K562 (cell line): Measurements from ENCODE around the gene PCDHB6.

ENCODE experiments used
- DNMT1 ChIP-seq: fragments of 450-650 bp; IDR thresholded peaks from 2 replicates; pipeline ENCODE4 v1.6.1; 2016; ENCODE audit warnings: antibody characterized with exemption, mild to moderate bottlenecking
- MTF1 ChIP-seq: fragments of 250-450 bp; sonication (Bioruptor Pico); IDR thresholded peaks from 2 replicates; pipeline ENCODE4 v1.9.0; 2021; ENCODE audit warnings: moderate library complexity, mild to moderate bottlenecking, inconsistent platforms, borderline replicate concordance
- NR3C1 ChIP-seq: sonication (generic); formaldehyde crosslinking; IDR thresholded peaks from 2 replicates; pipeline ENCODE4 v1.8.1; 2022; ENCODE audit warnings: missing genetic modification reagents

DNA sequence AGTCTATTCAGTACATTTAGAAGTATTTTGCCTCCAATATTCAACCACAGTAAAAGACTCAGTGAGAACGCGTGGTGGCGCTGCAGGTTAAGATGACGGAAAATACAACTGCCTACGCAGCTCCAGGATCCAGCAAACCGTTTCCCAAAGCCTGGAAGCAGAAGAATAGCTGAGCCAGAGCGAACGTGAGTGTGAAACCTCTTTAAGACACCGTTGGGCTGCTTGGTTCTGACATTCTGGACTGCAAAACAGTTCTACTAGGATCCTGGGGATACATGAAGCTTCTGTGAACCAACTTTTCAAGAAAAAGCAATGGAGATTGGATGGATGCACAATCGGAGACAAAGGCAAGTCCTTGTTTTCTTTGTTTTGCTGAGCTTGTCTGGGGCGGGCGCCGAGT lies 32.4 kb downstream of the PCDHB6 start, which contains the start of gene PCDHB16:
- no peak for TF ChIP-seq MTF1 (CRISPR knock-in tag)
- TF ChIP-seq NR3C1 (CRISPR knock-in tag): no peak
- no peak for TF ChIP-seq DNMT1
